ENCODE measurements around the gene PROZ. TPM values are rescaled to one million over a fixed set of nuclear protein-coding genes. Genes with fewer than 3 reads are reported as not detected.

PROZ gene
- total RNA-seq, 2 experiments from 2014 or later = not detected

- BruUV-seq (replicated peaks) = no TSS peak
- no peak for DNase-seq (ENCODE audit: low spot score)
- Histone ChIP-seq H3K4me2 (ENCODE audit: low read length) (no peak overlapping the region), H3K4me3 (ENCODE audit: low read depth, low read length, poor library complexity, severe bottlenecking) (no peak overlapping the region), H2AFZ (ENCODE audit: low read length) (no peak overlapping the region), H3K27ac (ENCODE audit: low read depth, low read length, poor library complexity, severe bottlenecking) (no peak overlapping the region), H3K79me2 (ENCODE audit: insufficient read depth, low read depth, low read length) (no peaks in the 10 kb centered on the region), H3K4me1 (ENCODE audit: insufficient read depth, low read length, poor library complexity, severe bottlenecking) (no peaks in the 10 kb centered on the region), H4K20me1 (ENCODE audit: insufficient read depth, low read length) (no peaks in the 10 kb centered on the region), H3K9me3 (ENCODE audit: low read length) (no peaks in the 10 kb centered on the region), H3K36me3 (ENCODE audit: insufficient read depth, low read length) (peaks cover 14% of the 10 kb centered on the region), H3K9me2 (ENCODE audit: insufficient read depth, low read length) (no peaks in the 10 kb centered on the region)
- intact Hi-C loops (cut with micrococcal nuclease; ENCODE audit: unreplicated experiment) = no loop called here
- TF ChIP-seq EZH2phosphoT487 (IDR thresholded peaks at IDR 0.05; ENCODE audit: borderline replicate concordance, low read depth, low read length) = no peak
- TF ChIP-seq, protein P1, sequence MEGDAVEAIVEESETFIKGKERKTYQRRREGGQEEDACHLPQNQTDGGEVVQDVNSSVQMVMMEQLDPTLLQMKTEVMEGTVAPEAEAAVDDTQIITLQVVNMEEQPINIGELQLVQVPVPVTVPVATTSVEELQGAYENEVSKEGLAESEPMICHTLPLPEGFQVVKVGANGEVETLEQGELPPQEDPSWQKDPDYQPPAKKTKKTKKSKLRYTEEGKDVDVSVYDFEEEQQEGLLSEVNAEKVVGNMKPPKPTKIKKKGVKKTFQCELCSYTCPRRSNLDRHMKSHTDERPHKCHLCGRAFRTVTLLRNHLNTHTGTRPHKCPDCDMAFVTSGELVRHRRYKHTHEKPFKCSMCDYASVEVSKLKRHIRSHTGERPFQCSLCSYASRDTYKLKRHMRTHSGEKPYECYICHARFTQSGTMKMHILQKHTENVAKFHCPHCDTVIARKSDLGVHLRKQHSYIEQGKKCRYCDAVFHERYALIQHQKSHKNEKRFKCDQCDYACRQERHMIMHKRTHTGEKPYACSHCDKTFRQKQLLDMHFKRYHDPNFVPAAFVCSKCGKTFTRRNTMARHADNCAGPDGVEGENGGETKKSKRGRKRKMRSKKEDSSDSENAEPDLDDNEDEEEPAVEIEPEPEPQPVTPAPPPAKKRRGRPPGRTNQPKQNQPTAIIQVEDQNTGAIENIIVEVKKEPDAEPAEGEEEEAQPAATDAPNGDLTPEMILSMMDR (conservative IDR thresholded peaks at IDR 0.05; ENCODE audit: low read length) = no peak
- CTCF ChIA-PET (ENCODE audit: unreplicated experiment) = no interaction called here
- POLR2A ChIA-PET = no interaction called here
Observed at GRCh38 chr13:113171250-113172125, 13.0 kb downstream of the PROZ start.

DNA sequence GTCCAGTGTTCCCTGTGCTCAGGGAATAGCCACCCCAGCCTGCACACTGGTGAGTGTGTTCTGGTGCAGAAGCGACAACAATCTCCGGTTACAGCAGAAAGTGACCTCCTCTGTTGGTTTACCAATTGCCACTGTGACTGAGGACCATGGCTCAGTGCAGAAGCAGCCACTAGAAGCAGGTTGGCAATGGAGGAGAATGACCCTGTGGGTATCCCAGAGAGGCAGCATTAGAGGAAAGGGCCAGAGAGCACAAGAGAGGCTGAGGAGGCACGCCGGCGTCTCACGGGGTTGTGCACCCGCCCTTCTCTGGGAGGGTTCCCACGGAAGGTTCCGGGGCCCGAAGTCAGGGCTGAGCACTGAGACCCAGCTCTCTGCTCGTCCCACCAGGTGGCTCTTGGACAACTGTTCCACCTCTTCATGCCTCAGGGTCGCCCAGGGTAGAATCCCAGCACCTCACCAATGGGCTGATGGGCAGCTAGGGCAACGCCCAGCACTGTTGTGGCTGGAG, 14.0 kb downstream of the PROZ start:
- intact Hi-C loops (cut with micrococcal nuclease; ENCODE audit: unreplicated experiment) = no loop called here
- no peaks in the 10 kb centered on the region for H4K20me1 ChIP-seq (ENCODE audit: insufficient read depth, low read length)
- H3K36me3 ChIP-seq (ENCODE audit: insufficient read depth, low read length) = peaks cover 18% of the 10 kb centered on the region
- no peaks in the 10 kb centered on the region for H3K9me2 ChIP-seq (ENCODE audit: insufficient read depth, low read length)
- no peaks in the 10 kb centered on the region for H3K4me1 ChIP-seq (ENCODE audit: insufficient read depth, low read length, poor library complexity, severe bottlenecking)
- no peak for DNase-seq (ENCODE audit: low spot score)
- H3K27ac ChIP-seq (ENCODE audit: low read depth, low read length, poor library complexity, severe bottlenecking) = no peak overlapping the region
- ChIA-PET CTCF (ENCODE audit: unreplicated experiment) (no interaction called here), POLR2A (no interaction called here)
- BruUV-seq (replicated peaks) = no TSS peak
- H3K9me3 ChIP-seq (ENCODE audit: low read length) = no peaks in the 10 kb centered on the region
- H3K4me3 ChIP-seq (ENCODE audit: low read depth, low read length, poor library complexity, severe bottlenecking) = no peak overlapping the region
- no peak overlapping the region for H2AFZ ChIP-seq (ENCODE audit: low read length)
- no peaks in the 10 kb centered on the region for H3K79me2 ChIP-seq (ENCODE audit: insufficient read depth, low read depth, low read length)
- H3K4me2 ChIP-seq (ENCODE audit: low read length) = no peak overlapping the region
- TF ChIP-seq, protein P1 (conservative IDR thresholded peaks at IDR 0.05; ENCODE audit: low read length) = no peak
- TF ChIP-seq EZH2phosphoT487 (IDR thresholded peaks at IDR 0.05; ENCODE audit: borderline replicate concordance, low read depth, low read length) = no peak

DNA sequence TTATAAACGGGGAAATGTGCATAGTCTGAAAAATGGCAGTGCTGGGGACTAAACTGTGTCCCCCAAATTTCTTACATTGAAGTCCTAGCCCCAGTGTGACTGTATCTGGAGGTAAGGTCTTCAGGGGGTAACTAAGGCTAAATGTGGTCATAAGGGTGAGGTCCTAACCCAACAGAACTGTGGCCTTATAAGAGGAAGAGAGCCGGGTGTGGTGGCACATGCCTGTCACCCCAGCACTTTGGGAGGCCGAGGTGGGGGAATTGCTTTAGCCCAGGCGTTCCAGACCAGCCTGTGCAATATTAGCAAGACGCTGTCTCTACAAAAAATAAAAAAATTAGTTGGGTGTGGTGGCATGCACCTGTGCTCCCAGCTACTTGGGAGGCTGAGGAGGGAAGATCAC, 17.8 kb downstream of the PROZ start:
- intact Hi-C loops (cut with micrococcal nuclease; ENCODE audit: unreplicated experiment) = no loop called here
- Histone ChIP-seq H3K9me2 (ENCODE audit: insufficient read depth, low read length) (no peaks in the 10 kb centered on the region), H3K27ac (ENCODE audit: low read depth, low read length, poor library complexity, severe bottlenecking) (no peak overlapping the region), H3K79me2 (ENCODE audit: insufficient read depth, low read depth, low read length) (no peaks in the 10 kb centered on the region), H3K4me2 (ENCODE audit: low read length) (no peak overlapping the region), H3K4me3 (ENCODE audit: low read depth, low read length, poor library complexity, severe bottlenecking) (no peak overlapping the region), H2AFZ (ENCODE audit: low read length) (no peak overlapping the region), H3K9me3 (ENCODE audit: low read length) (no peaks in the 10 kb centered on the region), H3K4me1 (ENCODE audit: insufficient read depth, low read length, poor library complexity, severe bottlenecking) (no peaks in the 10 kb centered on the region), H3K36me3 (ENCODE audit: insufficient read depth, low read length) (peaks cover 53% of the 10 kb centered on the region), H4K20me1 (ENCODE audit: insufficient read depth, low read length) (no peaks in the 10 kb centered on the region)
- CTCF ChIA-PET (ENCODE audit: unreplicated experiment) = no interaction called here
- DNase-seq (ENCODE audit: low spot score) = no peak
- no TSS peak for BruUV-seq (replicated peaks)
- POLR2A ChIA-PET = no interaction called here
- TF ChIP-seq, protein P1 (conservative IDR thresholded peaks at IDR 0.05; ENCODE audit: low read length) = no peak
- no peak for TF ChIP-seq EZH2phosphoT487 (IDR thresholded peaks at IDR 0.05; ENCODE audit: borderline replicate concordance, low read depth, low read length)
